ENCODE measurements around the gene GPBP1L1.
A peak's percentile ranks its signal among the peaks of the same experiment; 100 is the strongest.
"Not testable (repeated sequence)": the region's sequence is repeated elsewhere in the genome, so short reads cannot be mapped to it uniquely, and the experiment has no call there.

The GPBP1L1 gene

GRCh38 chr1:45679123-45679522, 7.2 kb downstream of the GPBP1L1 start:
- no peak for DNase-seq

DNA sequence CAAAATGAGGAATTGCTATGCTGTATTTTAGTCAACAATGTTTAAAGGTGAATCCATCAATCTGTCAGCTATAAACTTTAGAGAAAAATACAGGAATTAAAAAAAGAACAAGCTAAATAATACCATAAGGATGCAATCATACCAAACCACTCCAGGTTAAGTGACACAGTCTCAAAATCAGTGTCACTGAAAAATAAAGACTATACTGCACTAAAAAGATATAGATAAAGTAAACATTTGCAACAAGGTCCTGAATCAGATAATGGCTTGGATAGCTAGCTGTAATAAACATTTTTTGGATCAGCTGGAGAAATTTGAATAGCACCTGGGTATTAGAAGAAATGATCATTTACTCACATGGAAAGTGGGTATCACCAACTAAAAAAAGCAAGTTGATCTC, 7.8 kb downstream of the GPBP1L1 start:
- DNase-seq = no peak

DNA sequence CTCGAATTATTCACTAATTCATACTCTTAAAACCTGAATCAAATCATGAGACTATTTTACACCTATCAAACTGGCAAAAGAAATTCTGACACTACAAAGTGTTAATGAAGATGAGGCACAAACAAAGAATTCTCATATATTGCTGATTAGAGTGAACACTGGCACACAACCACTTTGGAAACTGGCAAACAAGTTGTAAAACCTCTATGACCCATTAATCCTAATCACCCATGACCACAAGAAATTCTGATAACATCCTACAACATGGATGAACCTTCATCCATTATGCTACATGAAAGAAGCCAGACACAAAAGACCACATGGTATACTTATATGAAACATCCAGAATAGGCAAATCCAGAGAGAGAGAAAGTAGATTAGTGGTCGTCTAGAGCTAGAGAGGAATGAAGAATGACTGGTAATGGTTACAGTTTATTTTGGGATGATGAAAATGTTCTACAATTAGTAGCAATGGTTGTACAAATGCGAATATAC, 8.5 kb downstream of the GPBP1L1 start:
- DNase-seq = no peak

- not testable (repeated sequence) for DNase-seq
These were observed 9.8 kb downstream of the GPBP1L1 start for GRCh38 chr1:45676553-45676952.

GRCh38 chr1:45674478-45674877, 11.9 kb downstream of the GPBP1L1 start:
- no peak for DNase-seq

- no peak for DNase-seq
These were observed 12.4 kb downstream of the GPBP1L1 start for GRCh38 chr1:45673956-45674355.

DNA sequence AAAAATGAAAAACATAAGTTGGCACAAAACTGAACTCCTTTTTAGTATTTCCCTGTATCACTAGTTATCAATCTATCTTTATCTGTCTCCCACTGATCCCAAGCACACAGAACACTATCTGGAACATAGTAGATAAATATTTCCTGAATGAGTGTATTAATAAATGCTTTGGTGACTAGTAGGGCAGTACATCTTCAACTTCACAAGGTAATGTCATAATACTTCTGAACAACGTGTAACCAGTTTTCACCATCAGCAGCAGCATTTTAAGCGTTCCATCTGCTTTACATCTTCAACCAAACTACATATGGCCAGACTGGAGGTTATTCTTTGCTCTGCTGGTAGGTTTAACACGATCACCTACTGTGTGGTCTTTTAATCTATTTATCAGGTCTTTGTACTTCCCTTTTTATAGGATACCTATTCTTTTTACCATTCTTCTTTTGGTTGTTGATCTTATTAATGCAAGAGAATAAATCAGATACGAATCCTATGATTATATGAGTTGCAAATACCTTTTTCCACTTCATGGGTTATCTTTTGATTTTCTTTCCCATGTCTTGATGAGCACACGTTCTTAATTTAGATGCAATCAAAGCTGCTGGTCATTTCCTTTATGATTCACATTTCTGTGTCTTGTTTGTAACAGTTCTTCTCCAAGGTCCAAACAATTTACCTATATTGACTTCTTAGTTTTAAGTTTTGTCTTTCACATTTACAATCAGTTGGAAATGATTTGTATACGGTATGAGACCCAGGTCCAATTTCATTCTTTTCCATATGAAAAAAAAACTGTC, 16.3 kb downstream of the GPBP1L1 start:
- no peak for DNase-seq

- no peak for DNase-seq
These were observed 17.0 kb downstream of the GPBP1L1 start for GRCh38 chr1:45669379-45669778.

DNA sequence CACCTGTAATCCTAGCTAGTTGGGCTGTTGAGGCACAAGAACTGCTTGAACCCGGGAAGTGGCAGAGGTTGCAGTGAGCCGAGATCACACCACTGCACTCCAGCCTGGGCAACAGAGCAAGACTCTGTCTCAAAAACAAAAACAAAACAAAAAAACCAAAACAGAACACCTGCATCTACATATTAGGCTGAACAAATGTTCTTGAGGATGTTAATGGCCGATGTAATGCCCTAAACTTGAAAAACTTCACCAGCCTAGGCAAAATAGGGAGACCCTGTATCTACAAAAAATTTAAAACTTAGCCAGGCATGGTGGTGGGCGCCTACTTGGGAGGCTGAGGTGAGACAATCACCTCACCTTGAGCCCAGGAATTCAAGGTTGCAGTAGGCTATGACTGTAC, 17.8 kb downstream of the GPBP1L1 start:
- DNase-seq = no peak

- DNase-seq = no peak
These were observed 18.8 kb downstream of the GPBP1L1 start for GRCh38 chr1:45667321-45668111.

DNA sequence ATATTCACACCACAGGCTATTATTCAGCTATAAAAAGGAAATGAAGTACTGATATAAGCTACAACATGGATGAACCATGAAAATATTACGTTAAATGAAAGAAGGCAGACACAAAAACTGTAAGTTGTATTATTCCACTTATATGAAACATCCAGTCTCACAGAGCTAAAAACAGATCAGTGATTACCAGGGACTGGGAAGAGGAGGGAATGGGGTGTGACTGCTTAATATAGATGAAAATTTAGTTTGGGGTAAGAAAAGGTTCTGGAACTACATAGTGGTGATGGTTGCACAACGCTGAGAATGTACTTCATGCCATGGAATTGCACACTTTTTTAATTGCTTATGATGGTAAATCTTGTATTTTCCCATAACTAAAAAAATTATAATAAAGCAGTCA, 19.5 kb downstream of the GPBP1L1 start:
- DNase-seq = no peak

- DNase-seq = no peak
These were observed 26.0 kb downstream of the GPBP1L1 start for GRCh38 chr1:45660336-45660735.

DNA sequence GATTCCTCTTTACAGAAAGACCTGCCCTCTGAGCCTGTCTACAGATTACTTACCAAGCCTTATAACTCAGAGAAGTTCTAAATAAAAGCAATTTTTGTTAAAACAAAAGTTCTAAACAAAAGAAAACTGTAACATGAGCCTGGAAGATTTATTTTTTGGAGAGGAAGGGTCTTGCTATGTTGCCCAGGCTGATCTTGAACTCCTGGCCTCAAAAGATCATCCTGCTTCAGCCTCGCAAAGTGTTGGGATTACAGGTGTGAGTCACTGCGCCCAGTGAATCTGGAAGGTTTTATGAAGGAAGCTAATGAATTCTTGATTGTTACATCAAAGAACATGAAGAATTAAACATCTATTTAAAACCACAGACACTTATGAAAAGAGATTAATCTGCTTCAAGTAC, 27.1 kb downstream of the GPBP1L1 start:
- no peak for DNase-seq

GRCh38 chr1:45658171-45658570, 28.2 kb downstream of the GPBP1L1 start:
- DNase-seq = no peak

- no peak for DNase-seq
These were observed 29.6 kb downstream of the GPBP1L1 start for GRCh38 chr1:45656573-45657226.

DNA sequence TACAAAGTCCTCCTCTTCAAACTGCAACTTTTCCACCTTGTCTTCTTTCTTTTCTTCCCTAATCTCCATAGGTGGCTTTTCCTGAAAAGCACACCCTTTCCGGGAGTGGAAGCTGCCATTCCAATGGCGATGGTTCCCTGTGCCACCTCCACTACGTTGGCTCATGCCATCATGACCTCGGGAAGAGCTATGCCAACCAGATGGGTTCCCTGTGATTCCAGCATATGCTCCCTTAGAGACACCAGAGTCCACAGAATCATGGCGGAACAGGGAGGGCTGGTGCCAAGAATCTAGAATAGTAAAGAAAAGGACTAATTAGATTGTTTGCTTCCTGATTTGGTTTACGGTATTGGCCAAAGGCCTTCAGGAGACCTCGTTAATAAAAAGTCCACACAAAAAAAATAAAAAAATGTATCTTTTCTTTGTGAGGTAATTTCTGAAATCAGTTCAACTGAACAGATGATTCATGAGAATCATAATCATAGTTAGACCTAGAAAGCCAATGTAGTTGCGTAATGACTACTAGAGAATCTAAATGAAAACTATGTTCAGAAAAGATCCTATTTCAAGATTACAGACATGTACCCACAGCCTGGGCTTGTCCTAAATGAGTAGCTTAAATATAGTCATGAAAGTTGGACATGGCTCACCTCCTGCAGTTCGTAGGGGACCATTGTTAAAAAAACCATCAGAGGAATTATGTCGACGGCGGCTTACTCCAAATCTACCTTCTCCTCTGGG, 31.6 kb downstream of the GPBP1L1 start:
- peak in 1 of 2 experiments; percentile 10 for DNase-seq

- no peak for DNase-seq
These were observed 38.9 kb downstream of the GPBP1L1 start for GRCh38 chr1:45647248-45648021.

DNA sequence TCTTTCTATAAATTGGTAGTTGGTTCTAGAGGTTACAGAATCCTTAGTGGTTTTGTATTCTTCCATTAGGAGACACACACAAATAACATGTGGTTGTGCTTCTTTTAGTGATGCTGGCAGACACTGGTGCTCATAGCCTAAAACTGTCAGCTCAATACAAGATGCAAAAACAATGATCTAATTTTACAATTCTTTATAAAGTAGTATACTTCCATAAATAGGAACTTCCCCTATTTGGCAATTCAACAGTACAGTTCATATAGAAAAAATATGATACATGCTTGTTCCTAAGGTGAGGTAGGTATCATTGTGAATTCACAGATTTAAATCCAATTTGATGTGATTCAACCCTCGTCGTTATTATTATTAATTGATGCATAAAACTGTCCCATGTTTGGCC, 41.7 kb downstream of the GPBP1L1 start:
- no peak for DNase-seq

GRCh38 chr1:45643978-45644377, 42.4 kb downstream of the GPBP1L1 start:
- no peak for DNase-seq

- no peak for DNase-seq
These were observed 43.0 kb downstream of the GPBP1L1 start for GRCh38 chr1:45643321-45643720.

- no peak for DNase-seq
These were observed 46.0 kb downstream of the GPBP1L1 start for GRCh38 chr1:45640293-45640692.

GRCh38 chr1:45635211-45635610, 51.1 kb downstream of the GPBP1L1 start:
- DNase-seq = no peak

Measured in activated CD4-positive, alpha-beta T cell treated with anti-CD3 and anti-CD28 coated beads, Interleukin-2, amount 50 U/mL, for 48 hours (primary cell).